Hepatocyte (in vitro differentiated cells): Measurements from ENCODE around the gene IRS4.

Experiments
- EZH2 ChIP-seq: fragments of 200-600 bp; sonication (generic); IDR thresholded peaks from 2 replicates; pipeline ENCODE4 v1.6.1; 2016; ENCODE audit warnings: antibody characterized with exemption, mild to moderate bottlenecking, borderline replicate concordance
- EZH2phosphoT487 ChIP-seq: fragments of 200-600 bp; sonication (generic); IDR thresholded peaks from one replicate; pipeline ENCODE4 v1.6.1; 2018; ENCODE audit warnings: antibody characterized with exemption, mild to moderate bottlenecking, low read depth, moderate library complexity; ENCODE audit not compliant: unreplicated experiment, severe bottlenecking
- TF ChIP-seq, protein P1 (sequence below): fragments of 200-600 bp; sonication (generic); IDR thresholded peaks from 2 replicates; pipeline ENCODE4 v1.5.1; 2016; ENCODE audit warnings: antibody characterized with exemption, mild to moderate bottlenecking; ENCODE audit not compliant: poor library complexity

DNA sequence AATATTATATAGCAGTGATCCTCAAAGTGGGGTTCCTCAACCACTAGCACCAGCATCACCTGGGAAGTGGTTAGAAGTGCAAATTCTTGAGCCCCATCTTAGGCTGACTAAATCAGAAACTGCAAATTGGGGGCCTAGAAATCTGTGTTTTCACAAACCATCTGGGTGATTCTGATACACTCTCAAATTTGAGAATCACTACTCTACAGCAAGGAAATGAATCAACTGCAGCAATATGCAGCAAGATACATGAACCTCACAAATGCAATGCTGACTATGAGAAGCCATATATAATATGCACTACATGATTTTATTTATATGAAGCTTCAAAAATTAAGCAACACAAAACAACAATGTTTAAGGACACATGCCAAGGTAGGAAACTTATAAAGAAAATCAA is 36.2 kb upstream of the IRS4 start:
- TF ChIP-seq, protein P1, sequence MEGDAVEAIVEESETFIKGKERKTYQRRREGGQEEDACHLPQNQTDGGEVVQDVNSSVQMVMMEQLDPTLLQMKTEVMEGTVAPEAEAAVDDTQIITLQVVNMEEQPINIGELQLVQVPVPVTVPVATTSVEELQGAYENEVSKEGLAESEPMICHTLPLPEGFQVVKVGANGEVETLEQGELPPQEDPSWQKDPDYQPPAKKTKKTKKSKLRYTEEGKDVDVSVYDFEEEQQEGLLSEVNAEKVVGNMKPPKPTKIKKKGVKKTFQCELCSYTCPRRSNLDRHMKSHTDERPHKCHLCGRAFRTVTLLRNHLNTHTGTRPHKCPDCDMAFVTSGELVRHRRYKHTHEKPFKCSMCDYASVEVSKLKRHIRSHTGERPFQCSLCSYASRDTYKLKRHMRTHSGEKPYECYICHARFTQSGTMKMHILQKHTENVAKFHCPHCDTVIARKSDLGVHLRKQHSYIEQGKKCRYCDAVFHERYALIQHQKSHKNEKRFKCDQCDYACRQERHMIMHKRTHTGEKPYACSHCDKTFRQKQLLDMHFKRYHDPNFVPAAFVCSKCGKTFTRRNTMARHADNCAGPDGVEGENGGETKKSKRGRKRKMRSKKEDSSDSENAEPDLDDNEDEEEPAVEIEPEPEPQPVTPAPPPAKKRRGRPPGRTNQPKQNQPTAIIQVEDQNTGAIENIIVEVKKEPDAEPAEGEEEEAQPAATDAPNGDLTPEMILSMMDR: no peak
- TF ChIP-seq EZH2: no peak
- TF ChIP-seq EZH2phosphoT487: no peak
